ENCODE data around the gene TMEM183A. TPM values are rescaled to one million over a fixed set of nuclear protein-coding genes. Genes with fewer than 3 reads are reported as not detected.

The TMEM183A gene
- total RNA-seq, 3 donors from 2014 or later = 85.9 to 113 (median 94.1) TPM

- TF ChIP-seq CTCF (IDR thresholded peaks at IDR 0.05) = no peak
- TF ChIP-seq POLR2AphosphoS5 (IDR thresholded peaks at IDR 0.05) = no peak
- TF ChIP-seq POLR2A (IDR thresholded peaks at IDR 0.05) = no peak
- Histone ChIP-seq H3K36me3 (no peaks in the 10 kb centered on the region), H3K27me3 (no peaks in the 10 kb centered on the region), H3K27ac (no peak overlapping the region), H3K4me1 (no peaks in the 10 kb centered on the region), H3K4me3 (no peak overlapping the region), H3K9me3 (no peaks in the 10 kb centered on the region)
- DNase-seq (ENCODE audit: low spot score in 2 of 2) = no peak
- intact Hi-C loops (cut with DNase I; ENCODE audit: low total_unique reads) = no loop called here
Observed at GRCh38 chr1:202987255-202987654, 19.9 kb upstream of the TMEM183A start.

GRCh38 chr1:202987922-202988583 is 19.1 kb upstream of the TMEM183A start:
- H3K9me3 ChIP-seq = no peaks in the 10 kb centered on the region
- H3K27ac ChIP-seq = no peak overlapping the region
- no peaks in the 10 kb centered on the region for H3K4me1 ChIP-seq
- intact Hi-C loops (cut with DNase I; ENCODE audit: low total_unique reads) = no loop called here
- TF ChIP-seq POLR2AphosphoS5 (IDR thresholded peaks at IDR 0.05) (no peak), CTCF (IDR thresholded peaks at IDR 0.05) (no peak), POLR2A (IDR thresholded peaks at IDR 0.05) (no peak)
- no peaks in the 10 kb centered on the region for H3K36me3 ChIP-seq
- DNase-seq (ENCODE audit: low spot score in 2 of 2) = no peak
- no peak overlapping the region for H3K4me3 ChIP-seq
- H3K27me3 ChIP-seq = no peaks in the 10 kb centered on the region

- intact Hi-C loops (cut with DNase I; ENCODE audit: low total_unique reads) = no loop called here
- Histone ChIP-seq H3K4me3 (no peak overlapping the region), H3K27me3 (peaks cover 0 to 10% of the 10 kb centered on the region in 2 donors), H3K4me1 (no peaks in the 10 kb centered on the region), H3K9me3 (no peaks in the 10 kb centered on the region), H3K36me3 (no peaks in the 10 kb centered on the region), H3K27ac (no peak overlapping the region)
- TF ChIP-seq CTCF (IDR thresholded peaks at IDR 0.05) (no peak), POLR2A (IDR thresholded peaks at IDR 0.05) (no peak), POLR2AphosphoS5 (IDR thresholded peaks at IDR 0.05) (no peak)
- no peak for DNase-seq (ENCODE audit: low spot score in 2 of 2)
Observed at GRCh38 chr1:202989879-202990278, 17.3 kb upstream of the TMEM183A start.

GRCh38 chr1:202991112-202991511 is 16.1 kb upstream of the TMEM183A start:
- intact Hi-C loops (cut with DNase I; ENCODE audit: low total_unique reads) = no loop called here
- H3K4me1 ChIP-seq = no peaks in the 10 kb centered on the region

More at GRCh38 chr1:202991112-202991511, 16.1 kb upstream of the TMEM183A start:
- H3K9me3 ChIP-seq = no peaks in the 10 kb centered on the region
- no peak for TF ChIP-seq POLR2A (IDR thresholded peaks at IDR 0.05)
- no peak for TF ChIP-seq CTCF (IDR thresholded peaks at IDR 0.05)
- TF ChIP-seq POLR2AphosphoS5 (IDR thresholded peaks at IDR 0.05) = no peak
- H3K4me3 ChIP-seq = no peak overlapping the region
- no peak overlapping the region for H3K27ac ChIP-seq
- peaks cover 0 to 12% of the 10 kb centered on the region in 2 donors for H3K27me3 ChIP-seq
- no peak for DNase-seq (ENCODE audit: low spot score in 2 of 2)
- no peaks in the 10 kb centered on the region for H3K36me3 ChIP-seq

Measured in breast epithelium (tissue), 4 donors.